ENCODE results near the gene MYLK2. TPM values are rescaled to one million over a fixed set of nuclear protein-coding genes. Genes with fewer than 3 reads are reported as not detected.

The MYLK2 gene
- total RNA-seq, 1 experiment from 2014 or later, result 0.74 TPM

DNA sequence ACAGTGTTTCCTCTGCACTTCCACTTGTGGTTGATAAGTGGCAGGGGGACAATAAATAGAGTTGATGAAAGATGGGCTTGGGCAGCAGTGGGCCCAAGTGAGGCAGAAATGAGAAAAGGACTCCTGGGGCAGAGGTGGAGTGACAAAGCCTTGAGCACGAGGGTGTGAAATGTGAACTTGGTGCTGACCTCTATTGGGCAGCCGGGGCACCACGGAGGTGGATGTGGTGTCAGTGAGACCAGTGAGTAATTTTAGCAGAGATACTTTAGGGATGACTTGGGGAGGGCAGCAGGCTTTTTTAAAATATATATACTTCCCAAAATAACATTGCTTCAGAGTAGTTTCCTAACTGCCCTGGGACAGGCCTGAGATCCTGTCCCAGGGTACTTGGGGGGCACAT lies 30.6 kb upstream of the MYLK2 start:
- peak overlapping the region in 2 of 3 experiments; percentile 46 to 53; a peak in 3 of 7 replicates for H3K27ac Mint-ChIP-seq
- WGBS (ENCODE audit: extremely low coverage, insufficient read length, low lambda C conversion rate), result no CpG with 5 or more reads among the region's 3 CpGs
- Histone ChIP-seq H2BK15ac (ENCODE audit: low read depth, low read length) (no peak overlapping the region), H3K79me1 (ENCODE audit: insufficient read depth, low read depth, low read length, poor library complexity, severe bottlenecking) (no peaks in the 10 kb centered on the region), H4K91ac (ENCODE audit: insufficient read length, low read depth, low read length) (no peak overlapping the region), H3K79me2 (ENCODE audit: insufficient read depth, low read length) (no peaks in the 10 kb centered on the region), H3K4me1 (ENCODE audit: insufficient read depth, low read length) (peaks cover 5% of the 10 kb centered on the region; the same call in 1 of the 2 replicates), H2BK12ac (ENCODE audit: insufficient read length, low read depth, low read length) (no peak overlapping the region), H2AK5ac (ENCODE audit: insufficient read length, low read length) (no peak overlapping the region), H3K27ac (ENCODE audit: insufficient read length, low read depth, low read length) (no peak overlapping the region), H3K9ac (ENCODE audit: extremely low read depth, insufficient read length, low read length) (no peak overlapping the region), H3K23me2 (ENCODE audit: insufficient read length, low read depth, low read length, poor library complexity, severe bottlenecking) (no peaks in the 10 kb centered on the region), H4K20me1 (ENCODE audit: control insufficient read depth, insufficient read depth, insufficient read length) (no peaks in the 10 kb centered on the region), H3T11ph (ENCODE audit: low read length) (no peak overlapping the region), H2AFZ (ENCODE audit: low read length) (no peak overlapping the region), H3K27me3 (ENCODE audit: insufficient read depth, low read length) (no peaks in the 10 kb centered on the region), H3K56ac (ENCODE audit: insufficient read length, low read depth, low read length) (no peak overlapping the region), H3K4ac (ENCODE audit: low read depth, low read length) (no peak overlapping the region), H3K14ac (ENCODE audit: insufficient read depth, low read length) (no peak overlapping the region), H3K23ac (ENCODE audit: insufficient read length, low read depth, low read length) (no peak overlapping the region), H3K4me2 (ENCODE audit: insufficient read depth, insufficient read length, low read length) (no peak overlapping the region), H2BK5ac (ENCODE audit: insufficient read length, low read length) (no peak overlapping the region), H4K5ac (ENCODE audit: insufficient read length, low read depth, low read length) (no peak overlapping the region), H3K9me3 (ENCODE audit: control insufficient read depth, low read depth, low read length) (no peaks in the 10 kb centered on the region), H3K18ac (ENCODE audit: insufficient read length, low read depth, low read length) (no peak overlapping the region), H2BK120ac (ENCODE audit: low read depth, low read length, poor library complexity, severe bottlenecking) (no peak overlapping the region), H4K8ac (replicated peaks; ENCODE audit: insufficient read length, low read depth, low read length) (no peak overlapping the region), H2BK20ac (ENCODE audit: low read depth, low read length, poor library complexity, severe bottlenecking) (no peak overlapping the region)
- H3K36me3 Mint-ChIP-seq (ENCODE audit: insufficient read depth in 1 of 3, low read depth in 3 of 3), result peaks cover 34 to 63% (median 56%) of the 10 kb centered on the region in 3 experiments; a peak in 6 of 7 replicates
- H3K4me1 Mint-ChIP-seq, result peaks cover 10 to 22% of the 10 kb centered on the region in 2 experiments
- H3K4me3 Mint-ChIP-seq, result no peak overlapping the region
- TF ChIP-seq, protein P1, sequence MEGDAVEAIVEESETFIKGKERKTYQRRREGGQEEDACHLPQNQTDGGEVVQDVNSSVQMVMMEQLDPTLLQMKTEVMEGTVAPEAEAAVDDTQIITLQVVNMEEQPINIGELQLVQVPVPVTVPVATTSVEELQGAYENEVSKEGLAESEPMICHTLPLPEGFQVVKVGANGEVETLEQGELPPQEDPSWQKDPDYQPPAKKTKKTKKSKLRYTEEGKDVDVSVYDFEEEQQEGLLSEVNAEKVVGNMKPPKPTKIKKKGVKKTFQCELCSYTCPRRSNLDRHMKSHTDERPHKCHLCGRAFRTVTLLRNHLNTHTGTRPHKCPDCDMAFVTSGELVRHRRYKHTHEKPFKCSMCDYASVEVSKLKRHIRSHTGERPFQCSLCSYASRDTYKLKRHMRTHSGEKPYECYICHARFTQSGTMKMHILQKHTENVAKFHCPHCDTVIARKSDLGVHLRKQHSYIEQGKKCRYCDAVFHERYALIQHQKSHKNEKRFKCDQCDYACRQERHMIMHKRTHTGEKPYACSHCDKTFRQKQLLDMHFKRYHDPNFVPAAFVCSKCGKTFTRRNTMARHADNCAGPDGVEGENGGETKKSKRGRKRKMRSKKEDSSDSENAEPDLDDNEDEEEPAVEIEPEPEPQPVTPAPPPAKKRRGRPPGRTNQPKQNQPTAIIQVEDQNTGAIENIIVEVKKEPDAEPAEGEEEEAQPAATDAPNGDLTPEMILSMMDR (conservative IDR thresholded peaks at IDR 0.05), result peak; percentile 57
- peak; percentile 45 for DNase-seq
- H3K9me3 Mint-ChIP-seq, result no peaks in the 10 kb centered on the region
- H3K27me3 Mint-ChIP-seq (ENCODE audit: low read depth), result no peaks in the 10 kb centered on the region

Data from H9 (cell line).